ENCODE results near the gene AFF4.

GRCh38 chr5:132856011-132856410 lies 107.4 kb downstream of the AFF4 start:
- TF ChIP-seq, protein P1, sequence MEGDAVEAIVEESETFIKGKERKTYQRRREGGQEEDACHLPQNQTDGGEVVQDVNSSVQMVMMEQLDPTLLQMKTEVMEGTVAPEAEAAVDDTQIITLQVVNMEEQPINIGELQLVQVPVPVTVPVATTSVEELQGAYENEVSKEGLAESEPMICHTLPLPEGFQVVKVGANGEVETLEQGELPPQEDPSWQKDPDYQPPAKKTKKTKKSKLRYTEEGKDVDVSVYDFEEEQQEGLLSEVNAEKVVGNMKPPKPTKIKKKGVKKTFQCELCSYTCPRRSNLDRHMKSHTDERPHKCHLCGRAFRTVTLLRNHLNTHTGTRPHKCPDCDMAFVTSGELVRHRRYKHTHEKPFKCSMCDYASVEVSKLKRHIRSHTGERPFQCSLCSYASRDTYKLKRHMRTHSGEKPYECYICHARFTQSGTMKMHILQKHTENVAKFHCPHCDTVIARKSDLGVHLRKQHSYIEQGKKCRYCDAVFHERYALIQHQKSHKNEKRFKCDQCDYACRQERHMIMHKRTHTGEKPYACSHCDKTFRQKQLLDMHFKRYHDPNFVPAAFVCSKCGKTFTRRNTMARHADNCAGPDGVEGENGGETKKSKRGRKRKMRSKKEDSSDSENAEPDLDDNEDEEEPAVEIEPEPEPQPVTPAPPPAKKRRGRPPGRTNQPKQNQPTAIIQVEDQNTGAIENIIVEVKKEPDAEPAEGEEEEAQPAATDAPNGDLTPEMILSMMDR (IDR thresholded peaks at IDR 0.05 in 4 of 5, conservative IDR thresholded peaks at IDR 0.05 in 1 of 5) = no peak
- TF ChIP-seq POLR2A (IDR thresholded peaks at IDR 0.05) = no peak
